Measurements from ENCODE around the gene TRIP6. TPM values are rescaled to one million over a fixed set of nuclear protein-coding genes. Genes with fewer than 3 reads are reported as not detected.

TRIP6 gene
- total and polyA plus RNA-seq, 3 experiments from 2014 or later: 2.0 to 37.7 (median 36.8) TPM

DNA sequence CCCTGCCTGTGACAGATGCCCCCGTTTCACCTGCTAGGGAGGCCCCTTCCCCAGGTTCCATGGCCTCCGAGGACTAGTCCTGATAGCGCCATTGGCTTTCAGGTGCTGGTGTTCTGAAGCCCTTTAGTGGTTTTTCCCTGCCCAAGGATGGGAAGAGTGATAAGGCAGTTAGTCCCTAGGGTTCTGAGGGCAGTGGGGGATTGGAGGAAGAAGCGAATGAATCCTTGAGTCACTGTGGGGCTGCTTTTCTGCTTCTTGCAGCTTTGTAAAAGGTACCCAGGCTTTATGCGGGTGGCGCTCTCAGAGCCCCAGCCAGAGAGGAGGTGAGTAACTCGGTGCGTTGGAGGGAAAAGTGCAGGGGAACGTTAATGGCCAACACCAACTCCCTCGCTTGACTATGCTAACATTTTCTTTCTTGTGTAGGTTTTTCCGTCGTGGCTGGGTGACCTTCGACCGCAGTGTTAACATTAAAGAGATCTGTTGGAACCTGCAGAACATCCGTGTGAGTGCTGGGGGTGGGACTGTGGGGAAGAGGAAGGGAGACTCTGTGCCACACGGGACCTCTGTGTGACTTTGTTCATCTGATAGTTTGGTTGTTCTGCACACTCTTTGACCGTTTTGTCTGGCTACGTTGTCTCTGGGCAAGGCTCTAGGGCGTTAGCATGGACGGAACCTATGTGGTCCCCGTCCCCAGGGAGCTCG, 18.4 kb downstream of the TRIP6 start:
- Mint-ChIP-seq H3K4me3 (peak overlapping the region; percentile 33 to 93 (median 75)), H3K27me3 (no peaks in the 10 kb centered on the region), H3K9me3 (no peaks in the 10 kb centered on the region), H3K36me3 (peaks cover 24 to 80% (median 24%) of the 10 kb centered on the region in 3 donors), H3K27ac (peak overlapping the region; percentile 64 to 98 (median 91)), H3K4me1 (peaks cover 39 to 65% (median 58%) of the 10 kb centered on the region in 3 donors)
- H3K27me3 ChIP-seq (ENCODE audit: insufficient read depth, low read length, poor library complexity, severe bottlenecking): no peaks in the 10 kb centered on the region
- H3K4me1 ChIP-seq (ENCODE audit: insufficient read depth, low read length): peaks cover 40% of the 10 kb centered on the region
- CTCF ChIA-PET: interaction anchor here (1.9 to 6.3 kb wide), 3 partner anchors 9 to 174 kb away, joined by 6 to 48 read pairs (median 7); partner anchors contain the start of genes SLC12A9 and SRRT
- POLR2A ChIA-PET: interaction anchor here (0.6 to 5.1 kb wide), 3 partner anchors 9 to 784 kb away, joined by 7 to 102 read pairs (median 8); partner anchors contain the start of gene SRRT
- H3K4me3 ChIP-seq (ENCODE audit: low read length): no peak overlapping the region
- DNase-seq: peak in 1 of 5 donors; percentile 41
- H3K9me3 ChIP-seq (ENCODE audit: low read length): no peaks in the 10 kb centered on the region
- H3K36me3 ChIP-seq (ENCODE audit: insufficient read depth, low read length): peaks cover 61% of the 10 kb centered on the region
- peak overlapping the region; percentile 70 for H3K27ac ChIP-seq (ENCODE audit: low read depth, low read length)

- Mint-ChIP-seq H3K4me1 (peaks cover 42 to 67% (median 59%) of the 10 kb centered on the region in 3 donors), H3K9me3 (no peaks in the 10 kb centered on the region), H3K4me3 (peak overlapping the region; percentile 33 to 89 (median 66)), H3K36me3 (peaks cover 21 to 73% (median 24%) of the 10 kb centered on the region in 3 donors), H3K27ac (peak overlapping the region; percentile 65 to 98 (median 90)), H3K27me3 (peaks cover under 1 to 2% of the 10 kb centered on the region in 2 donors)
- H3K36me3 ChIP-seq (ENCODE audit: insufficient read depth, low read length): peaks cover 57% of the 10 kb centered on the region
- peak in 1 of 5 donors; percentile 45 for DNase-seq
- no peaks in the 10 kb centered on the region for H3K27me3 ChIP-seq (ENCODE audit: insufficient read depth, low read length, poor library complexity, severe bottlenecking)
- H3K9me3 ChIP-seq (ENCODE audit: low read length): no peaks in the 10 kb centered on the region
- CTCF ChIA-PET: interaction anchor here (1.0 to 6.3 kb wide), 5 partner anchors 10 to 181 kb away, joined by 3 to 48 read pairs (median 6); partner anchors contain the start of genes SLC12A9 and SRRT
- POLR2A ChIA-PET: interaction anchor here (0.6 to 5.1 kb wide), 2 partner anchors 10 to 347 kb away, joined by 5 to 102 read pairs; partner anchors contain the start of gene SRRT
- no peak overlapping the region for H3K4me3 ChIP-seq (ENCODE audit: low read length)
- H3K27ac ChIP-seq (ENCODE audit: low read depth, low read length): peak overlapping the region; percentile 81
- peaks cover 47% of the 10 kb centered on the region for H3K4me1 ChIP-seq (ENCODE audit: insufficient read depth, low read length)
These were observed 19.2 kb downstream of the TRIP6 start for GRCh38 chr7:100886142-100886935.

GRCh38 chr7:100886936-100887515, 19.8 kb downstream of the TRIP6 start:
- peaks cover 48% of the 10 kb centered on the region for H3K4me1 ChIP-seq (ENCODE audit: insufficient read depth, low read length)
- peak overlapping the region; percentile 81 for H3K27ac ChIP-seq (ENCODE audit: low read depth, low read length)
- H3K4me3 ChIP-seq (ENCODE audit: low read length): peak overlapping the region; percentile 74
- H3K9me3 Mint-ChIP-seq: no peaks in the 10 kb centered on the region
- DNase-seq: no peak
- peaks cover 50% of the 10 kb centered on the region for H3K36me3 ChIP-seq (ENCODE audit: insufficient read depth, low read length)
- H3K4me3 Mint-ChIP-seq: peak overlapping the region; percentile 84 to 96 (median 89)
- H3K27me3 Mint-ChIP-seq: peaks cover 6 to 7% of the 10 kb centered on the region in 2 donors
- CTCF ChIA-PET: interaction anchor here (1.0 to 6.3 kb wide), 5 partner anchors 11 to 182 kb away, joined by 3 to 48 read pairs (median 6); partner anchors contain the start of genes SLC12A9 and SRRT
- POLR2A ChIA-PET: interaction anchor here (0.6 to 5.1 kb wide), 4 partner anchors 10 to 1494 kb away, joined by 3 to 102 read pairs (median 8); partner anchors contain the start of genes SLC12A9 and SRRT
- peak overlapping the region; percentile 91 to 98 (median 96) for H3K27ac Mint-ChIP-seq
- H3K36me3 Mint-ChIP-seq: peaks cover 21 to 66% (median 23%) of the 10 kb centered on the region in 3 donors
- peaks cover 43 to 70% (median 66%) of the 10 kb centered on the region in 3 donors for H3K4me1 Mint-ChIP-seq
- H3K9me3 ChIP-seq (ENCODE audit: low read length): no peaks in the 10 kb centered on the region
- no peaks in the 10 kb centered on the region for H3K27me3 ChIP-seq (ENCODE audit: insufficient read depth, low read length, poor library complexity, severe bottlenecking)

DNA sequence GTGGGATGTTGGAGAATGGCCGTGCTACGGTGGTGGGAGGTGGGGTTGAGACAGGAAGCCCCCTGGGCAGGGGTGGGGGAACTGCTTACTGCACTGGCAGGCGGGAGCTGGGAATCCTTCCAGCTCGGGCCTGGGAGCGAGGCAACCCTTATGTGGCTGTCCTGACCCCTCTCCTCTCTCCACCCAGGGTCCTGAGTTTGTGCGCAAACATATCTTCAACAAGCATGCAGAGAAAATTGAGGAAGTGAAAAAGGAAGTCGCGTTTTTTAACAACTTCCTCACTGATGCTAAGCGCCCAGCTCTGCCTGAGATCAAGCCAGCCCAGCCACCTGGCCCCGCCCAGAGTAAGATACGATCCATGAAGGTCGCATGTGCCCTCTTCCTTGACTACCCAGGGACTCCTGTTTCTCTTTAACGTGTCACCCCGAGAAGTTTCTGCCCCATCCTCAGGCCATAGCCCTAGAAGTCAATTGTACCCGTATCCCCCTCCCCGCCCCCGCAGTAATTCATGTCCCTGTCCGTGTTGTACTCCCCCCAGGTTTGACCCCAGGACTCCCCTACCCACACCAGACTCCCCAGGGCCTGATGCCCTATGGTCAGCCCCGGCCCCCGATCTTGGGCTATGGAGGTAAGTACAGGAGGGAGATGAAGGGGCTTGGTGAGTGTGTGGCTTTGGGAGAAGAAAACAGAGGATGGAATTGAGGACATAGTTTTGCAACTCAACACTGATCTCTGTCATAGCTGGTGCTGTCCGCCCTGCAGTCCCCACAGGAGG, 20.5 kb downstream of the TRIP6 start:
- Histone ChIP-seq H3K9me3 (ENCODE audit: low read length) (no peaks in the 10 kb centered on the region), H3K4me3 (ENCODE audit: low read length) (peak overlapping the region; percentile 74), H3K27ac (ENCODE audit: low read depth, low read length) (peak overlapping the region; percentile 81), H3K4me1 (ENCODE audit: insufficient read depth, low read length) (peaks cover 48% of the 10 kb centered on the region), H3K36me3 (ENCODE audit: insufficient read depth, low read length) (peaks cover 46% of the 10 kb centered on the region), H3K27me3 (ENCODE audit: insufficient read depth, low read length, poor library complexity, severe bottlenecking) (no peaks in the 10 kb centered on the region)
- peak overlapping the region; percentile 87 to 96 (median 89) for H3K4me3 Mint-ChIP-seq
- POLR2A ChIA-PET: interaction anchor here (0.5 to 5.1 kb wide), 4 partner anchors 11 to 1494 kb away, joined by 3 to 102 read pairs (median 8); partner anchors contain the start of genes SLC12A9 and SRRT
- peak; percentile 49 to 76 (median 59) for DNase-seq
- H3K9me3 Mint-ChIP-seq: no peaks in the 10 kb centered on the region
- H3K4me1 Mint-ChIP-seq: peaks cover 43 to 70% (median 67%) of the 10 kb centered on the region in 3 donors
- peak overlapping the region; percentile 91 to 98 (median 96) for H3K27ac Mint-ChIP-seq
- peaks cover 13 to 14% of the 10 kb centered on the region in 2 donors for H3K27me3 Mint-ChIP-seq
- H3K36me3 Mint-ChIP-seq: peaks cover 21 to 60% (median 23%) of the 10 kb centered on the region in 3 donors
- CTCF ChIA-PET: interaction anchor here (1.0 to 6.3 kb wide), 6 partner anchors 11 to 256 kb away, joined by 3 to 48 read pairs (median 6); partner anchors contain the start of genes SLC12A9 and SRRT

- Mint-ChIP-seq H3K4me1 (peaks cover 42 to 70% (median 62%) of the 10 kb centered on the region in 3 donors), H3K27me3 (peaks cover 14 to 18% of the 10 kb centered on the region in 2 donors), H3K4me3 (peak overlapping the region; percentile 87 to 96 (median 89)), H3K27ac (peak overlapping the region; percentile 91 to 98 (median 96)), H3K9me3 (no peaks in the 10 kb centered on the region), H3K36me3 (peaks cover 19 to 53% (median 21%) of the 10 kb centered on the region in 3 donors)
- Histone ChIP-seq H3K9me3 (ENCODE audit: low read length) (no peaks in the 10 kb centered on the region), H3K4me3 (ENCODE audit: low read length) (peak overlapping the region; percentile 74), H3K27ac (ENCODE audit: low read depth, low read length) (peak overlapping the region; percentile 81), H3K36me3 (ENCODE audit: insufficient read depth, low read length) (peaks cover 39% of the 10 kb centered on the region), H3K27me3 (ENCODE audit: insufficient read depth, low read length, poor library complexity, severe bottlenecking) (no peaks in the 10 kb centered on the region), H3K4me1 (ENCODE audit: insufficient read depth, low read length) (peaks cover 48% of the 10 kb centered on the region)
- POLR2A ChIA-PET: interaction anchor here (0.5 to 5.1 kb wide), 5 partner anchors 12 to 163 kb away, joined by 4 to 102 read pairs (median 9); partner anchors contain the start of genes SLC12A9 and SRRT
- peak in 1 of 5 donors; percentile 40 for DNase-seq
- CTCF ChIA-PET: interaction anchor here (1.6 to 6.3 kb wide), 2 partner anchors 12 to 255 kb away, joined by 6 to 48 read pairs; partner anchors contain the start of gene SRRT
These were observed 21.3 kb downstream of the TRIP6 start for GRCh38 chr7:100888291-100888987.

DNA sequence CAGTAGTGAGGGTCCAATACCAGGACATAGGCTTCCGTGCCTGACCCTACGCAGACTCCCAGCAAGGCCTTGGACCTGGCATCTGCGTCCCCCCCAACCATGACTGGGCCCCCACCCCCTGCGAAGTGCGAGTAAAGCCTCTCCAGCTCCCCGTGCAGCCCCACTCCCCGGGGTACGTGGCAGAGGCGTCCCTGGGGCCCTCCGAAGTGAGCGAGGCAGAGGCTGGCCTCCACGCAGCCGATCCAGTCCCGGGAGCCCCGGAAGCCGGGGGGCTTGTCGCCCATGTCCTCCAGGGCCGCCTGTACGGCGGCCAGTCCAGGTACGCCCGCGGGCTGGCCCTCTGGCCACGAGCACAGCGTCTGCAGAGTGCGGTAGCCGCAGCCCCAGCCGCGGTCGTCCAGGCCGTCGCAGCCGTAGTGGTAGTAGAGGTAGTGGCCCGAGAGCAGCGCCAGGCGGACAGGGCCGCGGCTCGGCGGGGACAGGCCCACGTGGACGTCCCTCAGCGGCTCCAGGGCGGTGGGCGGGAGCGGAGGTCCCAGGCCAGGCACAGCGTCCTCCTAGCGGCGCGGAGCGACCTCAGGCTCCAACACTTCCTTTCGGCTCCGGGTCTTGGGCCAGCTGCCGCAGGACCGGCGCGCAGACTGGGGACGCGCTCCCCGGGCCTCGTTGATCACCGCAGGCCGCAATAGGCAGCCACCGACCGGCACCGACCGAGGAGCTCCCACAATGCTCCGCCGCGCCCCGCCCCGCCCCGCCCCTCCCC, 22.0 kb downstream of the TRIP6 start, which contains the start of gene UFSP1:
Gene UFSP1, minus strand, starts transcription at position 728 of the 763 bp plus-strand sequence. Its CDS starts 444 bp downstream, at position 284.
- peak within 1 kb of the TSS; percentile 74 for H3K4me3 ChIP-seq (ENCODE audit: low read length)
- H3K27me3 ChIP-seq (ENCODE audit: insufficient read depth, low read length, poor library complexity, severe bottlenecking): no peaks in the 10 kb centered on the region
- peak within 1 kb of the TSS; percentile 81 for H3K27ac ChIP-seq (ENCODE audit: low read depth, low read length)
- peaks cover 42 to 63% (median 62%) of the 10 kb centered on the region in 3 donors for H3K4me1 Mint-ChIP-seq
- POLR2A ChIA-PET: interaction anchor here (0.5 to 5.1 kb wide), 7 partner anchors 13 to 329 kb away, joined by 3 to 102 read pairs (median 8); partner anchors contain the start of genes SLC12A9, SRRT, TRIM56 and ZNHIT1
- peak in 1 of 5 donors; percentile 53 for DNase-seq
- peaks cover 19 to 46% (median 21%) of the 10 kb centered on the region in 3 donors for H3K36me3 Mint-ChIP-seq
- peaks cover 48% of the 10 kb centered on the region for H3K4me1 ChIP-seq (ENCODE audit: insufficient read depth, low read length)
- peak within 1 kb of the TSS; percentile 91 to 98 (median 96) for H3K27ac Mint-ChIP-seq
- peaks cover 15 to 24% of the 10 kb centered on the region in 2 donors for H3K27me3 Mint-ChIP-seq
- H3K4me3 Mint-ChIP-seq: peak within 1 kb of the TSS; percentile 87 to 96 (median 89)
- peaks cover 32% of the 10 kb centered on the region for H3K36me3 ChIP-seq (ENCODE audit: insufficient read depth, low read length)
- no peaks in the 10 kb centered on the region for H3K9me3 Mint-ChIP-seq
- no peaks in the 10 kb centered on the region for H3K9me3 ChIP-seq (ENCODE audit: low read length)
- CTCF ChIA-PET: interaction anchor here (0.7 to 6.3 kb wide), 11 partner anchors 9 to 329 kb away, joined by 3 to 48 read pairs (median 4); partner anchors contain the start of genes PLOD3, SLC12A9, SRRT and ZNHIT1
